PC-9 (cell line): Measurements from ENCODE around the gene CGA. TPM values are rescaled to one million over a fixed set of nuclear protein-coding genes. Genes with fewer than 3 reads are reported as not detected.

Source experiments
- BruUV-seq: library from RNA; stranded (reverse); fragments of 400-500 nt; replicated peaks from 2 replicates; lab custom pipeline; 2021; lab: Mats Ljungman, UMichigan
- CTCF ChIA-PET: fragments of 300-600 bp; sonication (Branson Sonifier 250); formaldehyde crosslinking; loops from one replicate; lab custom pipeline; 2022; ENCODE audit warnings: antibody characterized with exemption; lab: Charles Lee
- POLR2A ChIA-PET: fragments of 300-600 bp; sonication (Branson Sonifier 250); formaldehyde crosslinking; loops from one replicate; lab custom pipeline; 2022; ENCODE audit warnings: antibody characterized with exemption; ENCODE audit not compliant: unreplicated experiment; lab: Charles Lee
- DNase-seq, 2 experiments: peaks; one replicate each; pipeline versions ENCODE4 v3.0.0 to v3.0.0-alpha.2; 2015 to 2022; ENCODE audit warnings: mixed read lengths in 1 of 2
- H2AFZ ChIP-seq: fragments of 200-600 bp; sonication (generic); 2 replicates; pipeline ENCODE4 v1.8.1; 2017; ENCODE audit warnings: antibody characterized with exemption
- H3F3A ChIP-seq: fragments of 200-600 bp; sonication (generic); 2 replicates; pipeline ENCODE4 v1.8.1; 2017; ENCODE audit warnings: antibody characterized with exemption, mild to moderate bottlenecking, low read depth; ENCODE audit not compliant: insufficient read depth
- H3K27ac ChIP-seq: fragments of 200-600 bp; sonication (generic); 2 replicates; pipeline ENCODE4 v1.6.1; 2016; ENCODE audit warnings: mixed run types
- H3K27me3 ChIP-seq: fragments of 200-600 bp; sonication (generic); 2 replicates; pipeline ENCODE4 v1.6.1; 2016; ENCODE audit warnings: low read depth, mixed run types; ENCODE audit not compliant: insufficient read depth
- H3K36me3 ChIP-seq: fragments of 200-600 bp; sonication (generic); 2 replicates; pipeline ENCODE4 v1.6.1; 2016; ENCODE audit warnings: low read depth, mixed run types
- H3K4me1 ChIP-seq: fragments of 200-600 bp; sonication (generic); replicated peaks from 2 replicates; pipeline ENCODE4 v1.6.1; 2016; ENCODE audit warnings: mixed run types; ENCODE audit not compliant: insufficient read depth
- H3K4me2 ChIP-seq: fragments of 200-600 bp; sonication (generic); 2 replicates; pipeline ENCODE4 v1.6.1; 2017; ENCODE audit warnings: mixed run types
- H3K4me3 ChIP-seq: fragments of 200-600 bp; sonication (generic); 2 replicates; pipeline ENCODE4 v1.6.1; 2016; ENCODE audit warnings: mixed run types
- H3K79me2 ChIP-seq: fragments of 200-600 bp; sonication (generic); 2 replicates; pipeline ENCODE4 v1.6.1; 2017; ENCODE audit warnings: low read depth, mixed run types
- H3K9me2 ChIP-seq: fragments of 200-600 bp; sonication (generic); 2 replicates; pipeline ENCODE4 v1.8.1; 2017; ENCODE audit warnings: mild to moderate bottlenecking; ENCODE audit not compliant: insufficient read depth
- H3K9me3 ChIP-seq: fragments of 200-600 bp; sonication (generic); 2 replicates; pipeline ENCODE4 v1.8.1; 2016; ENCODE audit warnings: low read depth; ENCODE audit not compliant: insufficient read depth
- H4K20me1 ChIP-seq: fragments of 200-600 bp; sonication (generic); 2 replicates; pipeline ENCODE4 v1.8.1; 2017; ENCODE audit not compliant: insufficient read depth
- EZH2 ChIP-seq: fragments of 200-600 bp; sonication (generic); IDR thresholded peaks from 2 replicates; pipeline ENCODE4 v1.8.0; 2017; ENCODE audit warnings: antibody characterized with exemption, low read depth
- intact Hi-C: fragments of 100-400 bp; cut with micrococcal nuclease; formaldehyde crosslinking; loops from one replicate; pipeline ENCODE4 v1.10.0; 2022; ENCODE audit not compliant: unreplicated experiment
- total RNA-seq: library from RNA; stranded (reverse); gene quantifications from 2 replicates; pipeline ENCODE4 v1.2.3, GENCODE V29; 2021
- TF ChIP-seq, protein P1 (sequence below): fragments of 200-600 bp; sonication (generic); conservative IDR thresholded peaks from 2 replicates; pipeline ENCODE4 v1.6.1; 2017; ENCODE audit warnings: mixed run types, antibody characterized with exemption, mild to moderate bottlenecking, moderate library complexity

Gene CGA
- total RNA-seq, 1 experiment from 2014 or later = not detected

- ChIA-PET CTCF (no interaction called here), POLR2A (no interaction called here)
- H3K27me3 ChIP-seq = no peaks in the 10 kb centered on the region
- no peak for TF ChIP-seq EZH2
- TF ChIP-seq, protein P1, sequence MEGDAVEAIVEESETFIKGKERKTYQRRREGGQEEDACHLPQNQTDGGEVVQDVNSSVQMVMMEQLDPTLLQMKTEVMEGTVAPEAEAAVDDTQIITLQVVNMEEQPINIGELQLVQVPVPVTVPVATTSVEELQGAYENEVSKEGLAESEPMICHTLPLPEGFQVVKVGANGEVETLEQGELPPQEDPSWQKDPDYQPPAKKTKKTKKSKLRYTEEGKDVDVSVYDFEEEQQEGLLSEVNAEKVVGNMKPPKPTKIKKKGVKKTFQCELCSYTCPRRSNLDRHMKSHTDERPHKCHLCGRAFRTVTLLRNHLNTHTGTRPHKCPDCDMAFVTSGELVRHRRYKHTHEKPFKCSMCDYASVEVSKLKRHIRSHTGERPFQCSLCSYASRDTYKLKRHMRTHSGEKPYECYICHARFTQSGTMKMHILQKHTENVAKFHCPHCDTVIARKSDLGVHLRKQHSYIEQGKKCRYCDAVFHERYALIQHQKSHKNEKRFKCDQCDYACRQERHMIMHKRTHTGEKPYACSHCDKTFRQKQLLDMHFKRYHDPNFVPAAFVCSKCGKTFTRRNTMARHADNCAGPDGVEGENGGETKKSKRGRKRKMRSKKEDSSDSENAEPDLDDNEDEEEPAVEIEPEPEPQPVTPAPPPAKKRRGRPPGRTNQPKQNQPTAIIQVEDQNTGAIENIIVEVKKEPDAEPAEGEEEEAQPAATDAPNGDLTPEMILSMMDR = no peak
- H3K27ac ChIP-seq = no peak overlapping the region
- no peak overlapping the region for H3K4me3 ChIP-seq
- H3K4me1 ChIP-seq = no peaks in the 10 kb centered on the region
- no peaks in the 10 kb centered on the region for H3K79me2 ChIP-seq
- BruUV-seq = no TSS peak
- DNase-seq = no peak
- H3K4me2 ChIP-seq = no peak overlapping the region
- H3K36me3 ChIP-seq = no peaks in the 10 kb centered on the region
- no peaks in the 10 kb centered on the region for H3K9me2 ChIP-seq
- no peaks in the 10 kb centered on the region for H4K20me1 ChIP-seq
- no peak overlapping the region for H2AFZ ChIP-seq
- no peaks in the 10 kb centered on the region for H3F3A ChIP-seq
- intact Hi-C loops = no loop called here
- no peaks in the 10 kb centered on the region for H3K9me3 ChIP-seq
These were observed 41.6 kb downstream of the CGA start for GRCh38 chr6:87053312-87053711.

DNA sequence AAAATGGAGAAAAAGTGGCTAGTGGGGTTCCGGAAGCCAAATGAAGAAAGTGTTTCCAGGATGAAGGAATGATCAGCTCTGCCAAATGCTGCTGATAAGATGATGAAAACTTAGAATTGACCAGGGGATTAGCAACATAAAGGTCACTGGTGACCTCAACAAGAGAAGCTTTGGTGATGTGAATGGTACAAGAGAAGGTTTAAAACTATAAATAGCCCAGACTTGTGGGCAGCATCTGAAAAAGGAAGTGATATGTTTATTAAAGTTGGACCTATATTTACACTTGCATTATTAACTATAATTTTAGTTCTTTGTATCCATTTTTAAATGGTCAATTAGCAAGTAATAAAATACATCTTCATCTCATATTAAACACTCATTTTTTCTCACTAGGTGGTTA, 45.1 kb downstream of the CGA start:
- no peaks in the 10 kb centered on the region for H4K20me1 ChIP-seq
- DNase-seq = no peak
- TF ChIP-seq EZH2 = no peak
- TF ChIP-seq, protein P1 = no peak
- no peak overlapping the region for H2AFZ ChIP-seq
- intact Hi-C loops = no loop called here
- no peaks in the 10 kb centered on the region for H3K9me3 ChIP-seq
- H3K79me2 ChIP-seq = no peaks in the 10 kb centered on the region
- ChIA-PET CTCF (interaction anchor here (0.5 kb wide), 1 partner anchor 91 kb away, joined by 3 read pairs; no protein-coding TSS in a partner anchor), POLR2A (no interaction called here)
- no peaks in the 10 kb centered on the region for H3K36me3 ChIP-seq
- no peaks in the 10 kb centered on the region for H3F3A ChIP-seq
- H3K27ac ChIP-seq = no peak overlapping the region
- no peaks in the 10 kb centered on the region for H3K9me2 ChIP-seq
- no peaks in the 10 kb centered on the region for H3K27me3 ChIP-seq
- no peak overlapping the region for H3K4me2 ChIP-seq
- BruUV-seq = no TSS peak
- H3K4me3 ChIP-seq = no peak overlapping the region
- no peaks in the 10 kb centered on the region for H3K4me1 ChIP-seq

GRCh38 chr6:87045521-87046075, 49.3 kb downstream of the CGA start:
- no peaks in the 10 kb centered on the region for H3K9me2 ChIP-seq
- no peaks in the 10 kb centered on the region for H3F3A ChIP-seq
- H3K9me3 ChIP-seq = no peaks in the 10 kb centered on the region
- intact Hi-C loops = no loop called here
- CTCF ChIA-PET = no interaction called here
- BruUV-seq = no TSS peak
- H3K4me1 ChIP-seq = no peaks in the 10 kb centered on the region
- DNase-seq = no peak
- H3K27ac ChIP-seq = no peak overlapping the region
- POLR2A ChIA-PET = no interaction called here
- H3K4me2 ChIP-seq = no peak overlapping the region
- H3K4me3 ChIP-seq = no peak overlapping the region
- H2AFZ ChIP-seq = no peak overlapping the region
- no peaks in the 10 kb centered on the region for H4K20me1 ChIP-seq
- no peaks in the 10 kb centered on the region for H3K27me3 ChIP-seq
- TF ChIP-seq, protein P1 = no peak
- H3K79me2 ChIP-seq = no peaks in the 10 kb centered on the region
- H3K36me3 ChIP-seq = no peaks in the 10 kb centered on the region
